ENCODE measurements around the gene SPATA19.
"Not testable (repeated sequence)": the region's sequence is repeated elsewhere in the genome, so short reads cannot be mapped to it uniquely, and the experiment has no call there.

The SPATA19 gene

GRCh38 chr11:133854330-133854960 lies 9.1 kb upstream of the SPATA19 start:
- not testable (repeated sequence) for H3K9me3 ChIP-seq (ENCODE audit: control insufficient read depth, insufficient read depth, low read length); H3K4me1 ChIP-seq (ENCODE audit: insufficient read depth, low read length); H3K9ac ChIP-seq (ENCODE audit: low read depth, low read length); H3K36me3 ChIP-seq (ENCODE audit: insufficient read depth, low read length)

DNA sequence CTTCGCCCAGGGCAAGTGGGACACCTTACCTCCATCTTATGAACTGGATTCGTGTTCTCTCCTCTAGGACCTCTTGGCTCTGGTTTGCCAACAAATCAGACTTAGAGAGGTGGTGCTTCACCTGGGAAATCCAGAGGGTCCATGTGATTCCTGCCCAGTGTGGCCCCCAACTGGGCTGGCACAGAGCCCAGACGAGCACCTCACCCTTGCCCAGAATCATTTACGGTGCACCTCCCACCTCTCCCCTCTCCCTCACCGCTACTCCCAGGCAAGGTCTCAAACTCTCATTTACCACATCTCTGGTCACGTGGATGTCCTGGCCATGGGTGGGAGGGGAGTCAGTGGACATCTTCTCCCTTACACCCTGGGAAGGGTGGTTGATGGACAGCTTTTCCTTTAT lies 1.1 kb downstream of the SPATA19 start:
- Histone ChIP-seq H3K9ac (ENCODE audit: low read depth, low read length) (no peak overlapping the region), H3K36me3 (ENCODE audit: insufficient read depth, low read length) (no peaks in the 10 kb centered on the region), H3K4me1 (ENCODE audit: insufficient read depth, low read length) (no peaks in the 10 kb centered on the region), H3K9me3 (ENCODE audit: control insufficient read depth, insufficient read depth, low read length) (no peaks in the 10 kb centered on the region)

DNA sequence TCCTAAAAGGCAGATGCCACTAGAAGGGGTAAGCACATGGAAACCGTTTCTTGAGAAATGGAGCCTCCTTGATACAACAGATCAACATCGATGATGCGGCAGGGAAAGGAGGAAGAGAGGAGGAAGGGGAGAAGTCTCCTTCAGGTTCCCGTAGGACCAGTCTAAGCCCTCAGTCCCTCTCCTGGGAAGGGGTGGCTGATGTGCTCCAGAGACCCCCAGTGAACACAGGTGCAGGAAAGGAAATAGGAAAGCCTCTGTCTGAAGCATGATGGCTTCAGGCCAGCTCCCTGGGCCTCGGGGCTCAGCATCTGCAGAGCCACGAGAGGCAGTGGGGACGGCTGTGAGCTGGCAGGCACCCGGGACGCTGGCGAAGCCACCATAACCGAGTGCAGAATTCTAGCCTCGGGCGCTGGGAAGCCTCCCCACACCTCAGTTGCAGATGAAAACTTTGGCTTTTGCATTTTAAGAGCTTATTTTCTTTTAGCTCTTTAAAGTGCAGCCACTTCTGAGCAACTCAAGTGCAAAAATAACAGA lies 1.8 kb downstream of the SPATA19 start:
- Histone ChIP-seq H3K9ac (ENCODE audit: low read depth, low read length) (no peak overlapping the region), H3K4me1 (ENCODE audit: insufficient read depth, low read length) (no peaks in the 10 kb centered on the region), H3K9me3 (ENCODE audit: control insufficient read depth, insufficient read depth, low read length) (no peaks in the 10 kb centered on the region), H3K36me3 (ENCODE audit: insufficient read depth, low read length) (no peaks in the 10 kb centered on the region)

DNA sequence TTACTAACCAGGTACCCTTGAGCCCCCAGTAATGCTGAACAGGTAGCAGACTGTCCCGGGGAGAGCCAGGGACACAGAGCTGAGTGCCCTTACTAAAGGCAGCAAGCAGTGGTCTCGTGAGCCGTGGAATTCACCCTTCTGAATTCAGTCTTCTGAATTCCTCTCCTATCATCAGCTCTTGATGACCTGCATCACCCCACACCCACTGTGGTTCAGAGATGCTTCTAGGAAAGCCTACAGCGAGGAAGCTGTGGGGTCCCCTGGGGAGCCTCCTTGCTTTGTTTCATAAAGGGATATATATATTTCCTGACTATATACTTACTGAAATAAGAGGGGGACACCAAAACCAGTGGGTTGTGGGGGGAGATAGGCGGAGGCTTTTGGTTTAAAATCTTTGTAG lies 2.6 kb downstream of the SPATA19 start:
- Histone ChIP-seq H3K36me3 (ENCODE audit: insufficient read depth, low read length) (no peaks in the 10 kb centered on the region), H3K4me1 (ENCODE audit: insufficient read depth, low read length) (no peaks in the 10 kb centered on the region), H3K9ac (ENCODE audit: low read depth, low read length) (no peak overlapping the region), H3K9me3 (ENCODE audit: control insufficient read depth, insufficient read depth, low read length) (0 out of 2 replicates have a peak, but pooled peaks cover 2% of the 10 kb centered on the region)

GRCh38 chr11:133842053-133842452 lies 3.3 kb downstream of the SPATA19 start:
- H3K36me3 ChIP-seq (ENCODE audit: insufficient read depth, low read length): no peaks in the 10 kb centered on the region
- no peak overlapping the region for H3K9ac ChIP-seq (ENCODE audit: low read depth, low read length)
- H3K9me3 ChIP-seq (ENCODE audit: control insufficient read depth, insufficient read depth, low read length): 0 out of 2 replicates have a peak, but pooled peaks cover 3% of the 10 kb centered on the region
- no peaks in the 10 kb centered on the region for H3K4me1 ChIP-seq (ENCODE audit: insufficient read depth, low read length)

DNA sequence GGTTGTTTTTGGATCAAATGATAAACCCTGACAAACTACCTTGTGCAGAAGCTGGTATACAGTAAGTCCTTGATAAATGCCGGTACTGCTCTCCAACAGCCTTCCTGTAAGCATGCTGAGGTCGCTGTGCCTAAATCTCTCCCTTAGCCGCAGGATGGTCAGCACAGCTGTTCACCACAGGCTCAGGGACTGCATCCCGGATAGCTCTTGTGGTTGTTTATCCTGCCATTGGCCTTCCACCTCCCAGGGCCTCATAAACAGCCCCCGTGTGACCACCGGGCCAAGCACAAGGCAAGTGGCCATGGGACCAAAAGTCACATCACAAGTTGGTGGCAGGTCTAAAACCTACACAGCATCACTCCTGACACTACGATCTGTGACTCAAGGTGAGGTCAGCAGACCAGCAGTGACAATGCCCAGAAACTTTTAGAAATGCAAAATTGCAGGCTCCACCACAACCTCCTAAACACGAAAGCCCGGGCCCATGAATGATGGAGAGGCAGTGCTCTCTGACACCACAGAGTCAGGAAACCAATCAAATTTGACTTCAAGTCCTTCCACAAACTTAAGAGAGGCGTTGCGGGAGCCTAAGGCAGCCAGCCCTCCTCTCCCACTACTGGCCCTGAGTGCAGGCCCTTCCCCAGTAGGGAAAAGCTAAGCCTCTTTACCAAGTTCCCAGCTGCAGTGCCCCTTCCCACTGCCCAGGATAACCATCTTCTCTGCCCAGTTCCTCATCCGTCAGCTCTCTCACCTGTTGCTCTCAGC lies 3.9 kb downstream of the SPATA19 start:
- no peak overlapping the region for H3K9ac ChIP-seq (ENCODE audit: low read depth, low read length)

GRCh38 chr11:133840479-133840941 lies 4.8 kb downstream of the SPATA19 start:
- H3K9ac ChIP-seq (ENCODE audit: low read depth, low read length): no peak overlapping the region
- H3K4me1 ChIP-seq (ENCODE audit: insufficient read depth, low read length): no peaks in the 10 kb centered on the region
- 0 out of 2 replicates have a peak, but pooled peaks cover 3% of the 10 kb centered on the region for H3K9me3 ChIP-seq (ENCODE audit: control insufficient read depth, insufficient read depth, low read length)
- H3K36me3 ChIP-seq (ENCODE audit: insufficient read depth, low read length): no peaks in the 10 kb centered on the region

More for the DNA sequence above, 3.9 kb downstream of the SPATA19 start:
- Histone ChIP-seq H3K36me3 (ENCODE audit: insufficient read depth, low read length) (no peaks in the 10 kb centered on the region), H3K4me1 (ENCODE audit: insufficient read depth, low read length) (no peaks in the 10 kb centered on the region), H3K9me3 (ENCODE audit: control insufficient read depth, insufficient read depth, low read length) (0 out of 2 replicates have a peak, but pooled peaks cover 3% of the 10 kb centered on the region)

- Histone ChIP-seq H3K36me3 (ENCODE audit: insufficient read depth, low read length) (no peaks in the 10 kb centered on the region), H3K4me1 (ENCODE audit: insufficient read depth, low read length) (0 out of 2 replicates have a peak, but pooled peaks cover 4% of the 10 kb centered on the region), H3K9me3 (ENCODE audit: control insufficient read depth, insufficient read depth, low read length) (0 out of 2 replicates have a peak, but pooled peaks cover 3% of the 10 kb centered on the region), H3K9ac (ENCODE audit: low read depth, low read length) (no peak overlapping the region)
Measured at GRCh38 chr11:133835593-133836548, 9.4 kb downstream of the SPATA19 start.

DNA sequence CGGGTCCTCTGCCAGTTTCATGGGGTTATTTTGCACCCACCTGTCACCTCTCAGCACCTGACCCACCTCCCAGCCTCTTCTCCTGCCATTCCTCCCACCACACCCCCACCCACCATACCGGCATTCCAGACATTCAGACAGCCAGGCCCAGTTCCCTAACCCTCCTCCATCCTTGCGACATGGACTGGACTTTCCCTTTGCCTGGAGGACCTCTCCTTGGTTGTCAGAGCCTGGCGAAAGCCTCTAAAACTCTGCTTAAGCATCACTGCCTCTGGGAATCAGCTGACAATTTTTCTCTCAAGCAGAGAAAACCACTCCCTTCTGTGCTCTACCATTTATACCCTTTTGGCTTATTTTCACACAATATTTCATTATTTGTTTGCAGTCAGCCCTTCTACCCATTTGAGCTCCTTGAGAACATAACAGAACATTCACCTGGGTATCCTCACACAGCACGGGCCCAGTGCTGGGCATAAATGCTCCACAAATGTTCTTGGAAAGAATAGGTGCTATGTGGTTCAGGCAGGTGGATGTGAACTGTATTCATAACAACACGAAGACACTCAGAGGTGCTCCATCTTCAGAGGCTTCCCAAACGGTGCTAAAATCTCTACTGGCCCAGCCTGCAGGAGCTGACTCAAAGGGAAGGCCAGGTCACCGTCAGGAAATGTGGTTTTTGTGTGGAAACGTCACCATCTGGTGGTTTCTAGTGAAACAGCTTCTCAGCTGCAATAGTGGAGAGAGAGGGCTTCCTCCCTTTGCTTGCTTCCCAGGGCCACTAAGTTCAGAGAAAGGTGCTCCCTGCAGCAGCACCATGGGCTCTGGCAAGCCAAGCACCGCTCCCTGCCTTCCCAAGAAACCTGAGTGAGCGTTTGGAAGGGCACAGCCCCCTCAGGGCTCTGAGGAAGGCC lies 10.4 kb downstream of the SPATA19 start:
- Histone ChIP-seq H3K4me1 (ENCODE audit: insufficient read depth, low read length) (0 out of 2 replicates have a peak, but pooled peaks cover 4% of the 10 kb centered on the region), H3K9ac (ENCODE audit: low read depth, low read length) (no peak overlapping the region), H3K36me3 (ENCODE audit: insufficient read depth, low read length) (no peaks in the 10 kb centered on the region), H3K9me3 (ENCODE audit: control insufficient read depth, insufficient read depth, low read length) (0 out of 2 replicates have a peak, but pooled peaks cover 3% of the 10 kb centered on the region)

DNA sequence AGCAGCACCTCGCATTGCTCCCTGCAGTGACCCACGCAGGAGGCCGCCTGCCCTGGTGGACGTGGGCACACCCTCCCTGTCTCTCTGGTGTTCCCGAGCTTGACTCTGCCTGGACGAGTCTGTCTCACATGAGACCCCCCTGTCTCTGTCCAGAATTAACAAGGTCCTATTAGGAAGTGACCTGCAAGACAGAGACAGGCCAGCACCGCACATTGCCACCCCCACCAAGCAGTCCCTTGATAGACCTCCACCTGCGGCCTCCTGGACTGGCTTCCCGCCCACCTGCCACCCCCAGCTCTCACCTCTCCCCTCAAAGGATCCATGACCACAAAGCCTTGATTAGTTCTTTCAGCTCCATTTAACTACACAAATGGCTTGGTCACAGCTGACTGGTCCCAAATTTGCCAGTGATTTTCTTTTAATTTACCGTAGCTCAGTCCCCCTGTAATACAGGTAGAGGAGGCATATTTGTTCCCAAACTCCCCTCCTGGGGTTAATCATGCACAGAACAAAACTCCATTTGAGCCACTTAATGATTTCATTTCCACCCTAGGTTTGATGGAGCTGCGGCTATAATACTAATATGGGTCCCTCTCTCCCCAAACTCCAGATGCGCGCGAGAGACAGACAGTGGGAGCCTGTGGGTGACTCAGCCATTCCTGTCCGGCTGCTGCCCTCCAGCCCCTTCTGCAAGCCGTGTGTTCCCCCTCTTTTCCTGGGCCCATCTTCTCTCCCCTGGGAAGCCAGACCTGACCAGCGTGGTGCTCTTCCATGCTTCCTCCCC lies 11.2 kb downstream of the SPATA19 start:
- Histone ChIP-seq H3K36me3 (ENCODE audit: insufficient read depth, low read length) (no peaks in the 10 kb centered on the region), H3K4me1 (ENCODE audit: insufficient read depth, low read length) (0 out of 2 replicates have a peak, but pooled peaks cover 4% of the 10 kb centered on the region), H3K9me3 (ENCODE audit: control insufficient read depth, insufficient read depth, low read length) (0 out of 2 replicates have a peak, but pooled peaks cover 3% of the 10 kb centered on the region), H3K9ac (ENCODE audit: low read depth, low read length) (no peak overlapping the region)

DNA sequence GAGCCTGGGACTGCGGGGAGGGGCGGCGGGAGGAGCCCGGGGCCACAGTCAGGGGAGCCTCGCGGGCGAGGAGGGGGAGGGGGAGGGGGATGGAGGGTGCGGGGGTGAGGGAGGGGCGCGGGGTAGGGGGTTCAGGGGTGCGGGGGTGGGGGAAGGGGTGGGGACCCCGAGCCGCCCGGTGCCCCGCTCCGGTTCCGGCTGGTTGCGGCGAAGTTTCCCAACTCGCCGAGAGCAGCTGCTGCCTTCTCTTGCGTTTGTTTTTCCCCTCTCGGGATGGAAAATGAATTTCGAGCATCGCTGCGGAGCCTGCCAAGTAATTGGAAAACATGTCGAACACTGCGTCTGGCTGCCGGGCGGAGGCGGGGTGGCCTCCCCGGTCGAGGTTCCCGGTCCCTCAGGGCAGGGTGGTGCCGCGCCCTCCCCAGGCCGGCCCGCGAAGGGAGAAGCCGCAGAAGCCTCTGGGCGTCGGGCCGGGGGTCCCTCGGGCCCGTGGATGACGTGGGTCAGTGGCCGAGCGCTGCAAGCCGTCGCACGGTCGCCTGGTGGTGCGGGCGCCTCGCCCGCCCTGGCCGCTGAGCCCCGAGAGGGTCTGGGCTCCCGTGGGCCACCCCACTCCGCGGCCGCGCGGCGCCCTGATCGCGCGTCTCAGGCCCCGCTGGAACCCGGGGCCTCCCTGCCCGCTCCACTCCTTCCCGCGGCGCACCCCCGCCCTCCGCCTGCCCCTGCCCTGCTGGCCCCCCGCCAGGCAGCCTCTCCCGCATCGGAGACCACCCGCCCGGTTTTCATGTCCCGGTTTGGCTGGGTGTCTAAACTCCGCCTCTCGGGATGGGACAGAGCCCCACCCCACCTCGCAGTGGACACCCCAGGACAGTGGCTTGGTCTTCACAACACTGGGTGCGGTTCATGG lies 12.1 kb downstream of the SPATA19 start:
- Histone ChIP-seq H3K4me1 (ENCODE audit: insufficient read depth, low read length) (0 out of 2 replicates have a peak, but pooled peaks cover 4% of the 10 kb centered on the region), H3K9ac (ENCODE audit: low read depth, low read length) (no peak overlapping the region), H3K36me3 (ENCODE audit: insufficient read depth, low read length) (no peaks in the 10 kb centered on the region), H3K9me3 (ENCODE audit: control insufficient read depth, insufficient read depth, low read length) (0 out of 2 replicates have a peak, but pooled peaks cover 3% of the 10 kb centered on the region)
